Vagina (tissue), 2 donors: Measurements from ENCODE around the gene NFKBIB. TPM values are rescaled to one million over a fixed set of nuclear protein-coding genes. Genes with fewer than 3 reads are reported as not detected.
A peak's percentile ranks its signal among the peaks of the same experiment; 100 is the strongest.

Source experiments
- DNase-seq, 2 donors: peaks; one replicate each; pipeline ENCODE4 v3.0.0-alpha.2; 2017; ENCODE audit errors: extremely low spot score in 2 of 2
- H3K27ac ChIP-seq: fragments of 200-600 bp; sonication (generic); one replicate; pipeline ENCODE4 v1.5.1; 2019
- H3K27me3 ChIP-seq: fragments of 200-600 bp; sonication (generic); one replicate; pipeline ENCODE4 v1.5.1; 2019
- H3K36me3 ChIP-seq, 2 donors: fragments of 200-600 bp; sonication (generic); one replicate each; pipeline ENCODE4 v1.5.1; 2017 to 2019
- H3K4me1 ChIP-seq: fragments of 200-600 bp; sonication (generic); one replicate; pipeline ENCODE4 v1.5.1; 2019
- H3K4me3 ChIP-seq, 2 donors: fragments of 200-600 bp; sonication (generic); 1 replicate in 1 of 2; 2 replicates in 1 of 2; pipeline ENCODE4 v1.5.1; 2016 to 2019
- H3K9me3 ChIP-seq: fragments of 200-600 bp; sonication (generic); one replicate; pipeline ENCODE4 v1.5.1; 2019
- POLR2A ChIP-seq, 2 donors: fragments of 450-650 bp; IDR thresholded peaks; one replicate each; pipeline ENCODE4 v1.6.1; 2017; ENCODE audit warnings: antibody characterized with exemption in 2 of 2, mild to moderate bottlenecking in 2 of 2, moderate library complexity in 2 of 2
- POLR2AphosphoS5 ChIP-seq, 2 donors: sonication (generic); formaldehyde crosslinking; IDR thresholded peaks; one replicate each; pipeline ENCODE4 v1.9.0; 2017; ENCODE audit warnings: antibody characterized with exemption in 2 of 2, mild to moderate bottlenecking in 2 of 2, low read depth in 1 of 2; ENCODE audit not compliant: insufficient read depth in 1 of 2
- intact Hi-C: fragments of 100-400 bp; cut with DNase I; formaldehyde crosslinking; loops from one replicate; pipeline ENCODE4 v1.15.1; 2023
- total RNA-seq: library from RNA; depleted of rRNA; stranded (reverse); fragments of >200 nt; gene quantifications from one replicate; pipeline ENCODE4 v1.2.3, GENCODE V29; 2016
- TF ChIP-seq, protein P1 (sequence below), 3 experiments: fragments of 450-650 bp in 2 of 3; fragments of 200-600 bp in 1 of 3; sonication (generic) in 1 of 3; IDR thresholded peaks; one replicate each; pipeline ENCODE4 v1.5.1; 2017 to 2019; ENCODE audit warnings: antibody characterized with exemption in 3 of 3, mild to moderate bottlenecking in 2 of 3, moderate library complexity in 2 of 3

Gene NFKBIB
- total RNA-seq, 1 donor from 2014 or later: 16.7 TPM

DNA sequence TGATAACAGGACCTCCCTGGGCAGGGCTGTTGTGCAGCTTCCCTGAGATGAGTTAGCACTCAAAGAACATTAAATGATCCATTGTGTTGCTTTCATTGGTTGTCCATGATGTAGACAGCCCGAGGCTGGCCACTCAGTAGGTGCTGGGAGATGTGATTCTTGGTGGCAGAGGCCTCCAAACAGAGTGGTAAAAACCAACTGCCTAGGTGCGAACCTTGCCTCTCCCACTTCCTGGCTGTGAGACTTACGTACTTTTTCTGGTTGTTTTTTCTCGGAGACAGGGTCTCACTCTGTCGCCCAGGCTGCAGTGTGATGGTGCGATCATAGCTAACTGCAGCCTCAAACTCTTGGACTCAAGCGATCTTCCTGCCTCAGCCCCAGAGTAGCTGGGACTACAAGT, 24.6 kb downstream of the NFKBIB start:
- no peak for TF ChIP-seq POLR2AphosphoS5 (IDR thresholded peaks at IDR 0.05; ENCODE audit: insufficient read depth in 1 of 2, low read depth in 1 of 2)
- no peak for TF ChIP-seq POLR2A (IDR thresholded peaks at IDR 0.05)
- TF ChIP-seq, protein P1, sequence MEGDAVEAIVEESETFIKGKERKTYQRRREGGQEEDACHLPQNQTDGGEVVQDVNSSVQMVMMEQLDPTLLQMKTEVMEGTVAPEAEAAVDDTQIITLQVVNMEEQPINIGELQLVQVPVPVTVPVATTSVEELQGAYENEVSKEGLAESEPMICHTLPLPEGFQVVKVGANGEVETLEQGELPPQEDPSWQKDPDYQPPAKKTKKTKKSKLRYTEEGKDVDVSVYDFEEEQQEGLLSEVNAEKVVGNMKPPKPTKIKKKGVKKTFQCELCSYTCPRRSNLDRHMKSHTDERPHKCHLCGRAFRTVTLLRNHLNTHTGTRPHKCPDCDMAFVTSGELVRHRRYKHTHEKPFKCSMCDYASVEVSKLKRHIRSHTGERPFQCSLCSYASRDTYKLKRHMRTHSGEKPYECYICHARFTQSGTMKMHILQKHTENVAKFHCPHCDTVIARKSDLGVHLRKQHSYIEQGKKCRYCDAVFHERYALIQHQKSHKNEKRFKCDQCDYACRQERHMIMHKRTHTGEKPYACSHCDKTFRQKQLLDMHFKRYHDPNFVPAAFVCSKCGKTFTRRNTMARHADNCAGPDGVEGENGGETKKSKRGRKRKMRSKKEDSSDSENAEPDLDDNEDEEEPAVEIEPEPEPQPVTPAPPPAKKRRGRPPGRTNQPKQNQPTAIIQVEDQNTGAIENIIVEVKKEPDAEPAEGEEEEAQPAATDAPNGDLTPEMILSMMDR (IDR thresholded peaks at IDR 0.05): no peak
- Histone ChIP-seq H3K27me3 (no peaks in the 10 kb centered on the region), H3K4me1 (peaks cover 2% of the 10 kb centered on the region), H3K9me3 (no peaks in the 10 kb centered on the region), H3K36me3 (peaks cover 0 to 24% of the 10 kb centered on the region in 2 donors), H3K4me3 (no peak overlapping the region), H3K27ac (no peak overlapping the region)
- no peak for DNase-seq
- intact Hi-C loops: no loop called here

DNA sequence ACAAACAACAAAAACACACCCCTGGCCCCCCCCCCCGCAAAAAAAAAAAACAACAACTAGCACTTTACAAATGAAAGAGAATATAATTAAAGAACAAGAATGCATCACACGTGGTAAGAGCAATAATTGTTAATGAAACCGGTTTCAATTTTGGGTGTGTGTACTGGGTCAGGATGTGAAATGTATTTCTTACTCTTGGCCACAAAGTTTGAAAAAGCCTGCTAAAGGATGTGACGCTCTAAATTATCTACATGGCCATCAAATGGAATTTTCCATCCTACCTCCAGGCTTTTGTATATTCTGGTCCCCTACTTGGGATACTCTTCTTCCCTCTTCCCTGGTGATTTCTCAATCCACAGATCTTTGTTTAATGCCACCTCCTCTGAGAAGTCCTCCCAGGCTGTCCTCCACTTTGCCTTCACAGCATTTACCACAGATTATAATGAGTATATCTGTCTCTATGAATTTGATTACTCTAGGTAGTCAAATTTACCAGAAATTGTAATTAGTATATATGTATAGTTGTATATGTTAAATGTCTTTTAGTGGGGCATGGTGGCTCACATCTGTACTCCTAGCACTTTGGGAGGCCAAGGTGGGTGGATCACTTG, 28.7 kb downstream of the NFKBIB start:
- peaks cover 0 to 29% of the 10 kb centered on the region in 2 donors for H3K36me3 ChIP-seq
- no peak overlapping the region for H3K4me3 ChIP-seq
- intact Hi-C loops: no loop called here
- DNase-seq: no peak
- no peak for TF ChIP-seq POLR2A (IDR thresholded peaks at IDR 0.05)
- TF ChIP-seq, protein P1 (IDR thresholded peaks at IDR 0.05): no peak
- no peak for TF ChIP-seq POLR2AphosphoS5 (IDR thresholded peaks at IDR 0.05; ENCODE audit: insufficient read depth in 1 of 2, low read depth in 1 of 2)
- H3K27me3 ChIP-seq: no peaks in the 10 kb centered on the region
- H3K27ac ChIP-seq: no peak overlapping the region
- no peaks in the 10 kb centered on the region for H3K9me3 ChIP-seq
- peaks cover 26% of the 10 kb centered on the region for H3K4me1 ChIP-seq

DNA sequence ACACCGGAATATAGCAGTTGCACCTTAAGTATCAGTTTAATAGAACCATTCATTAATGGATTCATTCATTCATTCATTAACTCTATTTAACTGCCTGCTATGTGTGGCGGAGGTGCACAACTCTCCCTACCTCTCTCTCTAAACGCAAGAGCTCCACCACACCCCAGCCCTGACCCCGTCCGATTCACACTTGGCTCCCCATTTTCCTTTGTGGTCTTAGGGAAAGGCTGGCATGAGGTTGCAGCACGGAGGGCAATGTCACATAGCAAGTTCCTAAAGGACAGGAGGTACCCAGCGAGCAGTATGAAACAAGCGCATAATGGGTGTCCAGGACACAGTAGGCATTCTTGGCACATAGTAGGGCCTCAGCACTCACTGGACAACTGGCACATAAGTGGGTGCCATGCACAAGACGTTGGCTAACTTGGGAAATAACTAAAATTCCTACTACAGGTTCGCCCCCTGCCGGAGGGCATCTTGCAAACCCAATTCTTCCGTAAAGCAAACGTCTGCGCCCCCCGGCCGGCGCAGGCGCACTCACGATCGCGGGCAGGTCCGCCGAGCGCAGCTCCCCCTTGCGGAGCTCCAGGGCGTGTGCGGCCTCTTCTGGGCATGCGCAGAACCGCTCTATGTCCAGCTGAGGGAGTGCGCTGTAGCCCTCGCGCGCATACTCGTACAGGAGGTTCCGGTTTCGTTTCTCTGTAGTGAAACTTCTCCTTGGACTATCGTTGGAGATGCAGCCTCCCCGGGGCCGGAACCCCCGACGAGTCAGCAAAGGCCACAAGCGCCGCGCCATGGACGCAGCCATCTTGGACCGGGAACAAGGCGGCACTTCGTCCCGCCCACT, 30.4 kb downstream of the NFKBIB start, which contains the start of gene SARS2:
Gene SARS2 (minus strand): TSS at position 835 of the 847 bp plus-strand sequence. CDS start 27 bp downstream, at position 808.
- peaks cover 26% of the 10 kb centered on the region for H3K4me1 ChIP-seq
- intact Hi-C loops: loop anchor here (10.0 kb wide), 1 partner anchor 385 kb away; no protein-coding TSS in a partner anchor
- TF ChIP-seq POLR2A (IDR thresholded peaks at IDR 0.05) (no peak), POLR2AphosphoS5 (IDR thresholded peaks at IDR 0.05; ENCODE audit: insufficient read depth in 1 of 2, low read depth in 1 of 2) (peak; percentile 86 to 94)
- TF ChIP-seq, protein P1 (IDR thresholded peaks at IDR 0.05): peak; percentile 95 to 98 (median 97)
- H3K27me3 ChIP-seq: no peaks in the 10 kb centered on the region
- DNase-seq: peak in 1 of 2 donors; percentile 95
- H3K4me3 ChIP-seq: peak within 1 kb of the TSS; percentile 81 to 87
- H3K27ac ChIP-seq: peak within 1 kb of the TSS; percentile 82
- H3K9me3 ChIP-seq: no peaks in the 10 kb centered on the region
- H3K36me3 ChIP-seq: peaks cover 0 to 22% of the 10 kb centered on the region in 2 donors

DNA sequence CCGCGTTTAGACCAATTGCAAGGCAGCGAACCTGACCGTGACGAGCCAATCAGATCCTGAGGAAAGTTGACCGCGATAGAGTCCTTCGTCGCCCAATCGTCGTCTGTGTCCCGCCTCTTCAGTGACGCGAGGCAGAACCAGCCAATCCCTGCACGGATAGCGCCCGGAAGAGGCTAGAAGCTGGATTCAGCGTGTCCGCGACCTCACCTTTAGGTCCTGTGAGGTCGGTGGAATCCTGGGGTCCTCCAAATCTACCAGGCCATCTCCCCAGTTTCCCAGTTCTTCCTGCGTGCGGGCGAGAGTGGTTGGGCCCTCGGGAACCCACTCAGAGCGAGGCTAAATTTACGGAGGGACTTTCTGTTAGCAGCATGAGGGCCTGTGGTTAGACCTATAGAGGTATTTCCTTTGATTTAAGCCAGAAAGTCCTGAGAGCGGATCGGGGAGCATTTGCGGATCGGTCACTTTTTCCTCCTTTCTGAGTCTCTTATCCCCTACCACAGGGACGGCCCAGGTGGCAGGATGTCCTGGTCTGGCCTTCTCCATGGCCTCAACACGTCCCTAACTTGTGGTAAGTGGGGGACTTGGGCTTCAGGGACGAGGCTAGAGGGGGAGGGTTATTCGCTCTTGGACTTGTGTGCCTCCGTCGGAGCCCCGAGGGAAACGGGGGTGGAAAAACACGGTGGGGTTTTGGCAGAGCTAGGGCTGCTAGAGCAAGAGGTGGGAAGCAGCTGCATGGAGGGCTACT, 31.2 kb downstream of the NFKBIB start, which contains the start of gene MRPS12:
Gene MRPS12 (plus strand): TSS at position 169 of the 745 bp plus-strand sequence. CDS start 351 bp downstream, at position 520.
- Histone ChIP-seq H3K9me3 (no peaks in the 10 kb centered on the region), H3K4me1 (peaks cover 26% of the 10 kb centered on the region), H3K36me3 (peaks cover 0 to 15% of the 10 kb centered on the region in 2 donors), H3K27ac (peak within 1 kb of the TSS; percentile 82), H3K4me3 (peak within 1 kb of the TSS; percentile 81 to 87), H3K27me3 (no peaks in the 10 kb centered on the region)
- DNase-seq: peak in 1 of 2 donors; percentile 99
- intact Hi-C loops: loop anchor here (10.0 kb wide), 1 partner anchor 386 kb away; no protein-coding TSS in a partner anchor
- TF ChIP-seq POLR2A (IDR thresholded peaks at IDR 0.05) (peak in 1 of 2 donors; percentile 56), POLR2AphosphoS5 (IDR thresholded peaks at IDR 0.05; ENCODE audit: insufficient read depth in 1 of 2, low read depth in 1 of 2) (peak in 1 of 2 donors; percentile 83)
- TF ChIP-seq, protein P1 (IDR thresholded peaks at IDR 0.05): no peak
